Epithelial cell of prostate (primary cell): Measurements from ENCODE around the gene TET3.
A peak's percentile ranks its signal among the peaks of the same experiment; 100 is the strongest.

Source experiments
- DNase-seq: peaks from one replicate; pipeline ENCODE4 v3.0.0-alpha.2; 2011; ENCODE audit warnings: low read depth, low spot score
- H3K27ac ChIP-seq: fragments of 450-650 bp; 2 replicates; pipeline ENCODE4 v1.5.1; 2017; ENCODE audit warnings: mild to moderate bottlenecking

TET3 gene

GRCh38 chr2:73963385-73964120 lies 21.2 kb upstream of the TET3 start:
- H3K27ac ChIP-seq = no peak overlapping the region

GRCh38 chr2:73964223-73964622 lies 20.5 kb upstream of the TET3 start:
- no peak for DNase-seq
- no peak overlapping the region for H3K27ac ChIP-seq

More at GRCh38 chr2:73963385-73964120, 21.2 kb upstream of the TET3 start:
- DNase-seq = no peak

GRCh38 chr2:73965053-73965452 lies 19.7 kb upstream of the TET3 start:
- no peak for DNase-seq
- H3K27ac ChIP-seq = no peak overlapping the region

GRCh38 chr2:73968357-73968937 lies 16.3 kb upstream of the TET3 start:
- no peak for DNase-seq
- H3K27ac ChIP-seq = no peak overlapping the region

GRCh38 chr2:73969356-73969755 lies 15.4 kb upstream of the TET3 start:
- no peak overlapping the region for H3K27ac ChIP-seq
- DNase-seq = no peak

GRCh38 chr2:73970141-73970803 lies 14.4 kb upstream of the TET3 start:
- H3K27ac ChIP-seq = no peak overlapping the region
- no peak for DNase-seq

- DNase-seq = no peak
- H3K27ac ChIP-seq = no peak overlapping the region
Measured at GRCh38 chr2:73970850-73971471, 13.7 kb upstream of the TET3 start.

GRCh38 chr2:73971722-73972121 lies 13.0 kb upstream of the TET3 start:
- DNase-seq = no peak
- no peak overlapping the region for H3K27ac ChIP-seq

- no peak for DNase-seq
- no peak overlapping the region for H3K27ac ChIP-seq
Measured at GRCh38 chr2:73972846-73973245, 11.9 kb upstream of the TET3 start.

- DNase-seq = no peak
- H3K27ac ChIP-seq = no peak overlapping the region
Measured at GRCh38 chr2:73975731-73976130, 9.0 kb upstream of the TET3 start.

GRCh38 chr2:73976803-73977202 lies 7.9 kb upstream of the TET3 start:
- H3K27ac ChIP-seq = no peak overlapping the region
- no peak for DNase-seq

- no peak overlapping the region for H3K27ac ChIP-seq
Measured at GRCh38 chr2:73977466-73977865, 7.2 kb upstream of the TET3 start.

GRCh38 chr2:73979021-73979420 lies 5.7 kb upstream of the TET3 start:
- H3K27ac ChIP-seq = peak overlapping the region; percentile 59
- DNase-seq = no peak

More at GRCh38 chr2:73977466-73977865, 7.2 kb upstream of the TET3 start:
- no peak for DNase-seq

GRCh38 chr2:73979686-73980085 lies 5.0 kb upstream of the TET3 start:
- H3K27ac ChIP-seq = peak overlapping the region; percentile 59
- DNase-seq = peak; percentile 65

GRCh38 chr2:73980566-73980965 lies 4.1 kb upstream of the TET3 start:
- no peak for DNase-seq
- peak overlapping the region; percentile 100 for H3K27ac ChIP-seq

GRCh38 chr2:73981081-73982001 lies 3.4 kb upstream of the TET3 start:
- H3K27ac ChIP-seq = peak overlapping the region; percentile 100
- DNase-seq = no peak

- no peak for DNase-seq
- peak overlapping the region; percentile 100 for H3K27ac ChIP-seq
Measured at GRCh38 chr2:73982140-73982617, 2.5 kb upstream of the TET3 start.

- DNase-seq = peak; percentile 99
- peak overlapping the region; percentile 100 for H3K27ac ChIP-seq
Measured at GRCh38 chr2:73983322-73984202, 1.1 kb upstream of the TET3 start.

GRCh38 chr2:73984922-73985307 lies 205 bp downstream of the TET3 start:
- no peak for DNase-seq
- H3K27ac ChIP-seq = peak overlapping the region; percentile 100
